Mesendoderm (in vitro differentiated cells): ENCODE measurements around the gene TANK.

ENCODE experiments used
- DNase-seq: peaks from one replicate; pipeline ENCODE4 v3.0.0; 2013
- H2AK5ac ChIP-seq: 2 replicates; pipeline ENCODE4 v1.6.1; 2013; ENCODE audit warnings: low read length, inconsistent platforms
- H2BK120ac ChIP-seq: 2 replicates; pipeline ENCODE4 v1.6.1; 2013; ENCODE audit warnings: low read depth, mild to moderate bottlenecking, low read length, moderate library complexity, mixed read lengths
- H2BK15ac ChIP-seq: replicated peaks from 2 replicates; pipeline ENCODE4 v1.6.1; 2013; ENCODE audit warnings: low read depth, mild to moderate bottlenecking, moderate library complexity
- H2BK5ac ChIP-seq: 2 replicates; pipeline ENCODE4 v1.6.1; 2013; ENCODE audit warnings: low read length, inconsistent platforms
- H3K18ac ChIP-seq: 2 replicates; pipeline ENCODE4 v1.6.1; 2013; ENCODE audit warnings: mild to moderate bottlenecking, low read length, mixed read lengths
- H3K23ac ChIP-seq: one replicate; pipeline ENCODE4 v1.6.1; 2013; ENCODE audit warnings: low read length
- H3K27ac ChIP-seq: 2 replicates; pipeline ENCODE4 v1.5.1; 2013; ENCODE audit warnings: low read depth, mild to moderate bottlenecking, inconsistent platforms, low read length, moderate library complexity
- H3K27me3 ChIP-seq: 2 replicates; pipeline ENCODE4 v1.6.1; 2013; ENCODE audit warnings: low read length, control low read depth, mild to moderate bottlenecking, inconsistent platforms; ENCODE audit not compliant: insufficient read depth, poor library complexity
- H3K36me3 ChIP-seq: 2 replicates; pipeline ENCODE4 v1.6.1; 2013; ENCODE audit warnings: low read length, inconsistent platforms; ENCODE audit not compliant: control insufficient read depth, insufficient read depth
- H3K4ac ChIP-seq: one replicate; pipeline ENCODE4 v1.6.1; 2013; ENCODE audit warnings: low read depth, mild to moderate bottlenecking, low read length, moderate library complexity
- H3K4me1 ChIP-seq: 2 replicates; pipeline ENCODE4 v1.6.1; 2013; ENCODE audit warnings: low read depth, low read length, inconsistent platforms; ENCODE audit not compliant: control insufficient read depth
- H3K4me2 ChIP-seq: 2 replicates; pipeline ENCODE4 v1.6.1; 2013; ENCODE audit warnings: low read length
- H3K4me3 ChIP-seq: 2 replicates; pipeline ENCODE4 v1.5.1; 2013; ENCODE audit warnings: mild to moderate bottlenecking, low read length
- H3K56ac ChIP-seq: one replicate; pipeline ENCODE4 v1.6.1; 2013; ENCODE audit warnings: low read length
- H3K79me1 ChIP-seq: 2 replicates; pipeline ENCODE4 v1.6.1; 2013; ENCODE audit warnings: low read length, inconsistent platforms
- H3K79me2 ChIP-seq: 2 replicates; pipeline ENCODE4 v1.6.1; 2013; ENCODE audit warnings: mild to moderate bottlenecking, low read length; ENCODE audit not compliant: control insufficient read depth, insufficient read depth
- H3K9ac ChIP-seq: 2 replicates; pipeline ENCODE4 v1.6.1; 2013; ENCODE audit warnings: low read length, inconsistent platforms
- H4K5ac ChIP-seq: one replicate; pipeline ENCODE4 v1.6.1; 2013; ENCODE audit warnings: low read length
- H4K8ac ChIP-seq: one replicate; pipeline ENCODE4 v1.6.1; 2013; ENCODE audit warnings: low read depth, mild to moderate bottlenecking, control low read depth, low read length, moderate library complexity
- WGBS: extraction: QIAGEN DNeasy Blood & Tissue Kit; methylation state at CpG from one replicate; pipeline ENCODE4 v1.1.7; 2013; ENCODE audit warnings: low lambda C conversion rate, missing lambda C conversion rate; ENCODE audit not compliant: insufficient coverage; ENCODE audit errors: extremely low coverage; 5-methylcytosine and 5-hydroxymethylcytosine counted together

Gene TANK

DNA sequence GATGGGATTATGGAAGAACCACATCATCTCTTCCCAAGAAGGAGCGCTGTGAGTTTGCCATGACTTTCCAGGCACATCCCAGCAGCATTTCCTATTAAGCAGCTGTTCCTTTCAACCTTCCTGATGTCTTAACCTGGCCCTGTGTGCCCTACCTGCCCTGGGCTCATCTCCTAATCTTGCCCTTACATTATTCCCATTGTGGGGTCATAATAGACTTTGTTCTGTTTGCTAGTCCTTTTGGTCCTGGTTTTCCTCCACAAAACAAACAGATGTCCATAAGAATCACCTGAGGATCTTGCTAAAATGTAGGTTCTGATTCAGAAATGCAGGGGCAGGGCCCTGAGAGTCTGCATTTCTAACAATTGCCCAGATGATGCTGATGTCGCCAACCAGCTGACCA lies 38.6 kb upstream of the TANK start:
- H3K4me2 ChIP-seq: no peak overlapping the region
- peaks cover 2% of the 10 kb centered on the region for H3K27me3 ChIP-seq
- no peaks in the 10 kb centered on the region for H3K36me3 ChIP-seq
- H3K27ac ChIP-seq: no peak overlapping the region
- H3K23ac ChIP-seq: no peak overlapping the region
- no peak overlapping the region for H4K5ac ChIP-seq
- no peak overlapping the region for H3K4ac ChIP-seq
- no peak overlapping the region for H3K56ac ChIP-seq
- H2BK15ac ChIP-seq: no peak overlapping the region
- H2AK5ac ChIP-seq: no peak overlapping the region
- no peak overlapping the region for H3K18ac ChIP-seq
- H2BK5ac ChIP-seq: no peak overlapping the region
- H3K4me3 ChIP-seq: no peak overlapping the region
- no peak overlapping the region for H3K9ac ChIP-seq
- H4K8ac ChIP-seq: no peak overlapping the region
- no peaks in the 10 kb centered on the region for H3K79me1 ChIP-seq
- H2BK120ac ChIP-seq: no peak overlapping the region
- no peaks in the 10 kb centered on the region for H3K79me2 ChIP-seq
- H3K4me1 ChIP-seq: peaks cover 9% of the 10 kb centered on the region
- no CpG with 5 or more reads among the region's 2 CpGs for WGBS
- DNase-seq: no peak

DNA sequence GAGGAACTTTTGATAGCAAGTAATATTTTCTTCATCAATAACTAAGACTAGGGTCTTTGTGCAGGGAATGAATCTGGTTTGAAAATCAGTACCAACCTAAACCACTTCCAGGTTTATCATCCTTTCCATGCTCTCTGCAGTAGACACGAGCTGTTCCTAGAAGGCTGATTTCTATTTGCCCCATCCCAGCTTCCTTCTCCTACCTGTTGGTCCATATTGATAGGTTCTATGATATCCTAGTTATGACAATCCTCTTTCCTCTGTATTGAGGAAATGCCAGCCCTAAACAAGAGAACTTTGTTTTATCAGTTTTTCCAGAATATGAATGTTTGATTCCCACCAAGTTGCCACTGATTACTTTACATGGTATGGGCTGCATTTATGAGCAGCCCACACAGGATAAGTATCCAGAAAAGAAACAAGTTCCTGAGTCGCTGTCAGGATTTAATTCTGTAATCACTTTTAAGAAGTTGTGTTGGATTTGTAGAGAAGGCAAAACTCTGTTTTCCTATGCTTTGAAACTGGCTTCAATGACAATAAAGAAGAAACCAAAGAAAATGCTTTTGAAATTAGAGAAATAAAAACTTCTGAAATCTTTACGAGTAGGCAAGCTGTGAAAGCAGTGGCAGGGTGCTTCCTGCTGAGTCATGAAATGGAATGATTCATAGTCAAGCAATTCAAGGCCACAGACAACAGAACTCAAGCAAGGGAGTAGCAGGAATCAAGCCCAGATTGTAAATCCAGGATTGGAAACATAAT lies 37.3 kb upstream of the TANK start:
- no CpG with 5 or more reads among the region's 3 CpGs for WGBS
- Histone ChIP-seq H3K56ac (peak overlapping the region; percentile 56), H3K4me3 (no peak overlapping the region)

DNA sequence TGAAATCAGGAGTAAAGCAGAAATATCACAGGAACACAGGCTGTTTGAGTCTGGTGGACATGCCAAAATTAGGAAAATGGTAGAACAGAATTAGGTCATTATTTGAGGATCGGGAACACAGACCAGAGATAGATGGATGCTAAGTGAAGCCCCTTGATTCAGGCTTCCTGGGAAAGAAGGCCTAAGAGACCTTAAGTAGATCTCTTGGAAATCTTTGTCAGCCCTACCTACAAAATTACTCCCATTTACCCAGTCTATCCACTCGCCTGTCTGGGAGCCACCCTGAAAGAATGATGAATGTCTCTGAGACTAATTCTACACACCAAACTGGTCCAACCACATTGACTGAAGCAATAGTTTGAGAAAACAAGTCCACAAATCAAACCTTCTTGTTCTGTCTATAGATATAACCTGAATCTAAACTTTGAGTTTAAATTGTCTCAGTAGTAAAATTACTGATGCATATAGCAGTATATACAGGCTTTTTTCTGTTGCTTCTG lies 36.6 kb upstream of the TANK start:
- H3K23ac ChIP-seq: no peak overlapping the region
- peak overlapping the region; percentile 17 for H2BK120ac ChIP-seq
- H2AK5ac ChIP-seq: no peak overlapping the region
- H3K79me2 ChIP-seq: no peaks in the 10 kb centered on the region
- no peak overlapping the region for H2BK15ac ChIP-seq
- peaks cover 2% of the 10 kb centered on the region for H3K27me3 ChIP-seq
- H3K27ac ChIP-seq: no peak overlapping the region
- peaks cover 9% of the 10 kb centered on the region for H3K4me1 ChIP-seq
- no peak overlapping the region for H4K8ac ChIP-seq
- H3K56ac ChIP-seq: peak overlapping the region; percentile 56
- no peak for DNase-seq
- no peak overlapping the region for H4K5ac ChIP-seq
- no peak overlapping the region for H3K4me3 ChIP-seq
- no peaks in the 10 kb centered on the region for H3K79me1 ChIP-seq
- no peak overlapping the region for H2BK5ac ChIP-seq
- H3K4me2 ChIP-seq: no peak overlapping the region
- H3K36me3 ChIP-seq: no peaks in the 10 kb centered on the region
- peak overlapping the region; percentile 61 for H3K18ac ChIP-seq
- no peak overlapping the region for H3K9ac ChIP-seq
- WGBS: no CpG with 5 or more reads among the region's 2 CpGs
- no peak overlapping the region for H3K4ac ChIP-seq

More for the DNA sequence above, 37.3 kb upstream of the TANK start:
- Histone ChIP-seq H3K27ac (peak overlapping the region; percentile 30), H3K9ac (no peak overlapping the region), H3K23ac (no peak overlapping the region), H4K8ac (no peak overlapping the region), H2BK120ac (peak overlapping the region; percentile 64), H3K79me1 (no peaks in the 10 kb centered on the region), H3K36me3 (no peaks in the 10 kb centered on the region), H3K4me2 (no peak overlapping the region), H3K4ac (no peak overlapping the region), H4K5ac (no peak overlapping the region), H2BK15ac (no peak overlapping the region), H3K79me2 (no peaks in the 10 kb centered on the region), H2BK5ac (no peak overlapping the region), H2AK5ac (no peak overlapping the region), H3K18ac (no peak overlapping the region), H3K4me1 (peaks cover 9% of the 10 kb centered on the region), H3K27me3 (peaks cover 2% of the 10 kb centered on the region)
- peak; percentile 90 for DNase-seq

- no peaks in the 10 kb centered on the region for H3K79me1 ChIP-seq
- H2BK15ac ChIP-seq: no peak overlapping the region
- H3K23ac ChIP-seq: no peak overlapping the region
- H2AK5ac ChIP-seq: no peak overlapping the region
- H3K79me2 ChIP-seq: no peaks in the 10 kb centered on the region
- H3K18ac ChIP-seq: peak overlapping the region; percentile 80
- peaks cover 9% of the 10 kb centered on the region for H3K4me1 ChIP-seq
- H3K56ac ChIP-seq: no peak overlapping the region
- no peak overlapping the region for H4K5ac ChIP-seq
- DNase-seq: no peak
- peaks cover 2% of the 10 kb centered on the region for H3K27me3 ChIP-seq
- H3K9ac ChIP-seq: no peak overlapping the region
- H2BK5ac ChIP-seq: no peak overlapping the region
- H3K4me3 ChIP-seq: no peak overlapping the region
- H3K4me2 ChIP-seq: no peak overlapping the region
- H3K27ac ChIP-seq: no peak overlapping the region
- no peak overlapping the region for H4K8ac ChIP-seq
- no peak overlapping the region for H2BK120ac ChIP-seq
- WGBS: no CpG with 5 or more reads among the region's 2 CpGs
- no peaks in the 10 kb centered on the region for H3K36me3 ChIP-seq
- no peak overlapping the region for H3K4ac ChIP-seq
Measured at GRCh38 chr2:161124201-161124600, 36.0 kb upstream of the TANK start.

- Histone ChIP-seq H3K79me2 (no peaks in the 10 kb centered on the region), H3K4me3 (no peak overlapping the region), H2AK5ac (no peak overlapping the region), H3K4me2 (no peak overlapping the region), H4K8ac (no peak overlapping the region), H3K27ac (no peak overlapping the region), H3K23ac (no peak overlapping the region), H3K4ac (no peak overlapping the region), H3K4me1 (no peaks in the 10 kb centered on the region), H3K56ac (no peak overlapping the region), H3K27me3 (no peaks in the 10 kb centered on the region), H4K5ac (no peak overlapping the region), H3K9ac (no peak overlapping the region), H2BK5ac (no peak overlapping the region), H2BK15ac (no peak overlapping the region), H3K18ac (no peak overlapping the region), H3K79me1 (no peaks in the 10 kb centered on the region), H2BK120ac (no peak overlapping the region), H3K36me3 (no peaks in the 10 kb centered on the region)
- DNase-seq: no peak
- no CpG with 5 or more reads among the region's 3 CpGs for WGBS
Measured at GRCh38 chr2:161128885-161129284, 31.3 kb upstream of the TANK start.

DNA sequence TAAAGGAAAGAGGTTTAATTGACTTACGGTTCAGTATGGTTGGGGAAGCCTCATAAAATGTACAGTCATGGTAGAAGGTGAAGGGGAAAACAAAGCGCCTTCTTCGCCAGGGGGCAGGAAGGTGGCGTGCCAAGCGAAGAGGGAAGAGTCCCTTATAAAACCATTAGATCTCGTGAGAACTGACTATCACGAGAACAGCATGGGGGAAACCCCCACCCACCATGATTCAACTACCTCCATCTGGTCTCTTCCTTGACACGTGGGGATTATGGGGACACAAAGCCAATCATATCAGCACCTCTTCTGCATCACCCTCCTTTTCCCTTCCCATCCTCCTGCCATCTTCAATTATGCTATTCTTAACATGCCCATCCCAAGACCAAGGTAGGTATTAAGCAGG lies 29.9 kb upstream of the TANK start:
- no peaks in the 10 kb centered on the region for H3K79me1 ChIP-seq
- no peak overlapping the region for H3K23ac ChIP-seq
- H3K4me3 ChIP-seq: no peak overlapping the region
- no peak overlapping the region for H3K4me2 ChIP-seq
- no peak overlapping the region for H3K18ac ChIP-seq
- no peak overlapping the region for H3K9ac ChIP-seq
- H2AK5ac ChIP-seq: no peak overlapping the region
- H3K56ac ChIP-seq: no peak overlapping the region
- no peak overlapping the region for H2BK5ac ChIP-seq
- no peak for DNase-seq
- no peak overlapping the region for H2BK120ac ChIP-seq
- no peaks in the 10 kb centered on the region for H3K27me3 ChIP-seq
- H3K79me2 ChIP-seq: no peaks in the 10 kb centered on the region
- H2BK15ac ChIP-seq: no peak overlapping the region
- H3K4me1 ChIP-seq: peaks cover 3% of the 10 kb centered on the region
- no peaks in the 10 kb centered on the region for H3K36me3 ChIP-seq
- no CpG with 5 or more reads among the region's 8 CpGs for WGBS
- no peak overlapping the region for H3K27ac ChIP-seq
- no peak overlapping the region for H3K4ac ChIP-seq
- H4K8ac ChIP-seq: no peak overlapping the region
- no peak overlapping the region for H4K5ac ChIP-seq
